GM18502 (cell line): ENCODE results near the gene FOXO6.

Experiments used
- ATAC-seq: cut with Tn5 transposase; IDR thresholded peaks from one replicate; pipeline ENCODE4 v1.9.1; 2021; ENCODE audit warnings: mild to moderate bottlenecking; ENCODE audit not compliant: unreplicated experiment, poor library complexity

The FOXO6 gene

DNA sequence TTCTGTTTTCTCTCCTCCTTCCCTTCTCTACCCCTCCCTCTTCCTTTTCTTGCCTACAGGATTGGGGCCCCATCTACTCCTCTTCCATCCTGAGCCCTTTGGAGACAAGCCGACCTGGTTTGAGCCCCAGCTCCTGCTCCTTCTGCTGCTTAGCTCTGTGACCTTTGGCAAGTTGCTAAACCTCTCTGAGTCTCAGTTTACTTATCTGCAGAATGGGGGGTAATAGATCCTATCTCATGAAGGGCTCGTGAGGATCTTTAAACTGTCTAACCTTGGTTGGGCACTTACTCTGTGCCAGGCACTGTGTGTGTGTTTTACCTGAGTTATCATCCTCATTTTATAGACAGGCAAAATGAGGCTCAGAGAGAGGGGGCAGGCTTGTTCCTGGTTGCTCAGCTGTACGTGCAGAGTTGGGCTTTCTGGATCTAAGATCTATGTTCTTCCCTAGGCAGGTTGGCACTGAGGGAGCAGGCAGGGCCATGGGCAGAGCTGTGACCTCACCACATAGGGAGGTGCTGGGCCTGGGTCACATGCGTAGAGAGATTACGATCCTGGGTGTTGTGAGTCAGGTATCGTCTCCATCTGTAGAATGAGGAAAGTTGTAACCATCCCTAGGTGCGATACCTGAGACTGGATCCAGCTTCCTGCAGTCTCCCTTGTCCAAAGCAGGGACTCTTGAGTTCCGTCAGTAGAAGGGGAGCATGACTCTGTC is 58.5 kb downstream of the FOXO6 start:
- ATAC-seq: no peak

DNA sequence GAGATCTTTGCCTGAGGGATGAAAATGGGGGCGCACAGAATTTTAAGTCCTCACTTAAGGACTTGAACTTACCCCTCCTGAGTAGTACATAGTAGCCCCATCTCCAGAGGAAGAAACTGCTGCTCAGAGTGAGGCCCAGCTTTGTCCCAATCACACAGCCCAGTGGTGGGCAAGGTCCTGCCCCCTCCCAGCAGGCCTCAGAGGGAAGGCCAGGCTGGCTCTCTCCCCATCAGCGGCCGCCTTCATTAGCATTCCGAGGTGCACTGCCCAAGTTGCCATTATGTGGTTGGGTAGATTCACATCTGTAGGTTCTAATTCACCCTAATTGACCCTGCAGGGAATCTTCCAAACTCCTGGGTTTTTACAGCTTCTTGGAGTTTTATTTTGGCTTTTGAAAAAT is 59.1 kb downstream of the FOXO6 start:
- ATAC-seq: no peak

DNA sequence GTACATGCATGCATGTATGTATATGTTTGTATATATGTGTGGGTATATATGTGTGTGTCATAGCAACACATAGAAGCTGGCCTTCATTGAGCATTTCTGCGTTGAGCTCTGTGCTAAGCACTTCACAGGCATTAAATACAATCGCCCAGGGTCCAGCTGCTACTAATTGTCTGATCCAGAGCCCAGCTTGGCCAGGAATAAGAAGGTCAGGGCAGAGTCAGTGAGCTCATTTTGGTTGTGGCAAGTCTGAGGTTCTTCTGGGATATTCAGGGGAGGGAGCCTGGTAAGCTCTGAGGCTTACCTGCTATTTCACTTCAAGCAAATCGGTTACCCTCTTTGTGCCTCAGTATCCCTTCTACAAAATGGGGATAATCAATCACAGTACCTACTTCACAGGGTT is 59.6 kb downstream of the FOXO6 start:
- ATAC-seq: no peak

DNA sequence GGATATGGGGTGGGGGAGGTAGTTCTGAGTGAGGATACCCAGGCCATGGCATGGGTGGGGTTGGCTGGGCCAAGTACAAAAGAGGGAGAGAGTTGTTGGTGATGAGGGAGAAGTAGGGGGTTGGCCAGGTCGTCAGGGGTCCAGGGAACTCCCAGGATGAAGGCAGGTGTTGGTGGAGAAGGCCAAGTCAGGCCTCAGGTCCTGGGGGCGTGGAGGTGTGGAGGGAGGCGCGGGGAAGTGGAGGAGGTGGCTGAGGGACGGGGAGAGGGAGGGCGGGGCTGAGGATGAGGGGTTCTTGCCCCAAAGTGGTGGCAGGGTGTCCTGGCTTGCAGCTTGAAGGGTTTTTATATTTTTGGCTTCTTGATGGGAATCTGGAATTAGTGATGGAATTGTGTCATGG is 61.1 kb downstream of the FOXO6 start:
- ATAC-seq: no peak

DNA sequence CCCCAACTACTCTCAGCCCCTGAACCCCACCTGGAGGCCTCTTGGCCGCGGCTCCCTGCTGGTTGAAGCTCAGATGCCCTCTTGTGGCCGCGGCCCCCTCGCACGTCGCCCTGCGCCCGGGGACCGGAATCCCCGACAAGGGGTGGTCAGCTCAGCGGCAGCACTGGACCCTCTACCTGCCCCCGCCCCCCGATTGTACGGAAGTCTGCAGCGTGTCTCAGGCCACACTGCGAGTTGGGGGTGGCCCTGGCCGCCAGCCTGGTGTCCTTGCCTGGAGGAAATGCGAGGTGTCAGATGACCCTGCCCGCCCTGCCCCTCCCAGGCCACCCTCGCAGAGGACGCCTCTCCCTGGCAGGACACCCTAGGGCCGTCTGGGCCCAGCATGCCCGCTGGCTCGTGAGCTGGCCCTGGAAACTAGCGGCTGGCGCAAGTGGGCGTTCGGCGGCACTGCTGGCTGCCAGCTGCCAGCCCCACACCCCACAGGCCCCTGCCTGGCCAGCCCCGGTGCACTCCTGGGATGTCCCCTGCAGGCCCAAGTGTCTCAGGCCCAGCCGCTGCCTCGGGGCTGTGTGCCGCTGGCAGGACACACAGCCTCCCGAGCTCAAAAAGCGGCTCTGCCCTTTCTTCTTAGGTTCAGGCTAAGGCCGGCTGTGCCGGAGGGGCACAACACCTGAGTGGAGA is 62.4 kb downstream of the FOXO6 start:
- ATAC-seq: no peak

DNA sequence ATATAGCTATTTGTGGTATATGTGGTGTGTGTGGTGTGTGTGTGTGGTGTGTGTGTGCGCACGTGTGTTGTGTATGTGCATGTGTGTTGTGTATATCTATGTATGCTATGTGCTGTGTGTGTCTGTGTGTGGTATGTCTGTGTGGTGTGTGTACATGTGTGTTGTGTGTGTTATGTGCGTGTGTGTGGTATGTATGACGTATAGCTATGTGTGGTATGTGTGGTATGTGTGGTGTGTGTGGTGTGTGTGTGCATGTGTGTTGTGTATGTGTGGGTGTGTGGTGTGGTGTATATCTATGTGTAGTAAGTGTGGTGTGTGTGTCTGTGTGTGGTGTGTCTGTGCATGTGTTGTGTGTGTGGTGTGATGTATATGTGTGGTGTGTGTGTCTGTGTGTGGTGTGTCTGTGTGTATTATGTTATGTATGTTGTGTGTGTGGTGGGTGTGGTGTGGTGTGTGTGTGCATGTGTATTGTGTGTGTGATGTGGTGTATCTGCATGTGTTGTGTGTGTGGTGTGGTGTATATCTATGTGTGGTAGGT is 63.4 kb downstream of the FOXO6 start:
- ATAC-seq: no peak

- no peak for ATAC-seq
Observed at GRCh38 chr1:41425369-41425768, 64.1 kb downstream of the FOXO6 start.

GRCh38 chr1:41426201-41426890 is 65.1 kb downstream of the FOXO6 start:
- no peak for ATAC-seq

GRCh38 chr1:41427122-41427913 is 66.1 kb downstream of the FOXO6 start:
- no peak for ATAC-seq

GRCh38 chr1:41427916-41428737 is 66.9 kb downstream of the FOXO6 start:
- ATAC-seq: no peak

DNA sequence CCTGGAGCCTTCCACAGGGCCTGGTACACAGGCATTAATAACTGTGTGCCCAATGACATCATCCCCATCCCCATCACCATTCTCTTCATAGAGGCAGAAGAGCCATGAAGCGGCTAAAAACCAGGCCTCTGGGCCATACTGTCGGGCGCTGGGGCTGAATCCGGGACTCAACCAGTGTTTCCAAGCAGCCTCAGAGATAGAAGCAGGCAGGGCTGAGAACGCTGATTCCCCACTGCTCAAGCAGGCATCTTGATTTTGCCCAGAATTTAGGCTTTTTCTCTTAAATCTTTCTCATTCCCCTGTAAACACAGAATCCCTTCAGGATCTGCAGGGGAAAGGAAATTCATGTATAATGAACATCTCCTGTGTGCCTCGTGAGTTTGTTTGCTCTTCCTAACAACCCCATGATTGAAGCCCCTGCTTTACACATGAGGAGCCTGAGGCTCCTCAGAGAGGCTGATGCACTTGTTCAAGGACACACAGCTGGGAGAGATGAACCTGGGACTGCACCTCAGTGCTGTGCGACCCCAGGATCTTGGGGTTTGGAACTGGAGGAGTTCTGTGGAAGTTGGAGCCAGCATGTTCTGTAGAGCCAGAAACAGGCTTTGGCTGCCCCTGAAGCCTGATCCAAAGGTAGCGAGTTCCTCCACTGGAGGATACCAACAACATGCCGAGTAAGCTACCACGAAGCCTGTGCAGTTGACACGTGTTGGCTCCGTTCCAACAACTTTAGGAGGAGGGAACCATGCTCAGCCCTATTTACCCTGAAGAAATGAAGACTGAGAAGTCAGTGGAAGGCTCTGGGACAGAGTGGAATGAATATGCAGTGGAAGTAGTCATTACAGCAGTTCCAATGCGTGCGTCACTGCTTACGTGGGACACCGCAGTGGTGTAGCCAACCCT is 67.8 kb downstream of the FOXO6 start:
- no peak for ATAC-seq

- no peak for ATAC-seq
Observed at GRCh38 chr1:41429641-41430035, 68.4 kb downstream of the FOXO6 start.

- ATAC-seq: no peak
Observed at GRCh38 chr1:41430069-41430468, 68.8 kb downstream of the FOXO6 start.

- ATAC-seq: no peak
Observed at GRCh38 chr1:41430582-41430981, 69.3 kb downstream of the FOXO6 start.

GRCh38 chr1:41431490-41432350 is 70.5 kb downstream of the FOXO6 start:
- ATAC-seq: no peak
